A549 treated with DMSO at 1 μM for 4 hours (cell line): ENCODE results near the gene IL19. TPM values are rescaled to one million over a fixed set of nuclear protein-coding genes. Genes with fewer than 3 reads are reported as not detected.

Experiments
- total RNA-seq: library from RNA; stranded (reverse); fragments of 200-300 nt; extraction: Qiagen RNA extraction; gene quantifications from 5 replicates; pipeline ENCODE4 v1.2.3, GENCODE V29; 2022; ENCODE audit warnings: low read depth

Gene IL19
- total RNA-seq: not detected in 5 replicates

GRCh38 chr1:206770531-206771337 is at the start of gene IL19:
Gene IL19 (plus strand): TSS chr1:206770773. CDS start chr1:206836663, 65,890 bp downstream.

GRCh38 chr1:206772243-206772937 is 1.8 kb downstream of the IL19 start, which contains the start of gene IL10:
Gene IL10 (minus strand): TSS chr1:206772494. CDS start chr1:206772435, 59 bp downstream.

GRCh38 chr1:206864939-206865671 is 94.5 kb downstream of the IL19 start, which contains the start of gene IL20:
Gene IL20 (plus strand): TSS chr1:206865623. CDS start chr1:206865853, 230 bp downstream.

Other genes starting within 250 kb of the IL19 start
- gene EIF2D, start 158.3 kb upstream of the IL19 start, total RNA-seq: 34.0 to 37.2 TPM (median 36.3 TPM) in 5 replicates
- gene DYRK3, start 135.2 kb upstream of the IL19 start, total RNA-seq: 9.3 to 13.8 TPM (median 11.2 TPM) in 5 replicates
- 64.9 to 71.1 TPM (median 68.2 TPM) in 5 replicates for gene MAPKAPK2, start 85.9 kb upstream of the IL19 start, total RNA-seq
- gene IL10, start 1.7 kb downstream of the IL19 start, total RNA-seq: not detected in 5 replicates
- not detected in 5 replicates for gene IL20, start 94.8 kb downstream of the IL19 start, total RNA-seq
- gene IL24, start 126.7 kb downstream of the IL19 start, total RNA-seq: 0.16 to 0.44 TPM (median 0.40 TPM) in 5 replicates
- 4.0 to 6.3 TPM (median 4.4 TPM) in 5 replicates for gene FCMR, start 151.2 kb downstream of the IL19 start, total RNA-seq
- 0.23 TPM in 1 of 5 replicates, not detected in the others for gene PIGR, start 175.7 kb downstream of the IL19 start, total RNA-seq
- 0.08 TPM in 1 of 5 replicates, not detected in the others for gene FCAMR, start 199.7 kb downstream of the IL19 start, total RNA-seq